HepG2 (cell line): ENCODE results near the gene NDUFAF3. TPM values are rescaled to one million over a fixed set of nuclear protein-coding genes. Genes with fewer than 3 reads are reported as not detected.

Experiments
- ATF1 ChIP-seq: IDR thresholded peaks from 2 replicates; pipeline ENCODE4 v1.6.1; 2016; ENCODE audit warnings: mild to moderate bottlenecking, control low read depth
- BATF2 ChIP-seq: sonication (generic); formaldehyde crosslinking; IDR thresholded peaks from 2 replicates; pipeline ENCODE4 v1.8.0; 2022; ENCODE audit warnings: mild to moderate bottlenecking, missing genetic modification reagents, moderate library complexity
- CSRNP2 ChIP-seq: sonication (generic); formaldehyde crosslinking; conservative IDR thresholded peaks from 2 replicates; pipeline ENCODE4 v1.8.0; 2022; ENCODE audit warnings: low read depth, missing genetic modification reagents
- GPN1 ChIP-seq: sonication (generic); formaldehyde crosslinking; IDR thresholded peaks from 2 replicates; pipeline ENCODE4 v1.5.1; 2020; ENCODE audit warnings: missing genetic modification reagents, borderline replicate concordance
- GZF1 ChIP-seq: sonication (generic); formaldehyde crosslinking; IDR thresholded peaks from 2 replicates; pipeline ENCODE4 v1.5.1; 2020; ENCODE audit warnings: mild to moderate bottlenecking, missing genetic modification reagents
- IKZF4 ChIP-seq: sonication (generic); formaldehyde crosslinking; IDR thresholded peaks from 2 replicates; pipeline ENCODE4 v1.5.1; 2020; ENCODE audit warnings: borderline replicate concordance, mild to moderate bottlenecking, low read depth, missing genetic modification reagents; ENCODE audit errors: not compliant biosample characterization
- IRF2 ChIP-seq: IDR thresholded peaks from 2 replicates; pipeline ENCODE4 v1.6.1; 2018; ENCODE audit warnings: missing genetic modification reagents, missing compliant biosample characterization
- KAT2B ChIP-seq: fragments of 150-350 bp; IDR thresholded peaks from 2 replicates; pipeline ENCODE4 v1.6.1; 2014; ENCODE audit warnings: low read depth, low read length, borderline replicate concordance
- MLLT10 ChIP-seq: sonication (generic); formaldehyde crosslinking; IDR thresholded peaks from 2 replicates; pipeline ENCODE4 v1.4.0; 2020; ENCODE audit warnings: missing genetic modification reagents
- NFE2 ChIP-seq: sonication (generic); formaldehyde crosslinking; IDR thresholded peaks from 2 replicates; pipeline ENCODE4 v1.4.0; 2020; ENCODE audit warnings: missing genetic modification reagents
- NFIC ChIP-seq: IDR thresholded peaks from 2 replicates; pipeline ENCODE4 v1.6.1; 2012; ENCODE audit warnings: mild to moderate bottlenecking, low read length, inconsistent platforms
- PAWR ChIP-seq: sonication (generic); formaldehyde crosslinking; IDR thresholded peaks from 2 replicates; pipeline ENCODE4 v1.4.0; 2020; ENCODE audit warnings: missing genetic modification reagents, mild to moderate bottlenecking, borderline replicate concordance
- PHF21A ChIP-seq: sonication (generic); formaldehyde crosslinking; IDR thresholded peaks from 2 replicates; pipeline ENCODE4 v1.5.0; 2020; ENCODE audit warnings: mild to moderate bottlenecking, missing genetic modification reagents
- PPARG ChIP-seq: conservative IDR thresholded peaks from 2 replicates; pipeline ENCODE4 v1.6.1; 2016; ENCODE audit warnings: missing biosample characterization, missing genetic modification reagents
- SAP130 ChIP-seq: IDR thresholded peaks from 2 replicates; pipeline ENCODE4 v1.6.1; 2016; ENCODE audit warnings: low read depth
- SMARCE1 ChIP-seq: fragments of 450-650 bp; IDR thresholded peaks from 2 replicates; pipeline ENCODE4 v1.6.1; 2017; ENCODE audit warnings: borderline replicate concordance
- ZBTB20 ChIP-seq: sonication (generic); formaldehyde crosslinking; IDR thresholded peaks from 2 replicates; pipeline ENCODE4 v1.8.1; 2023; ENCODE audit warnings: missing genetic modification reagents, low read depth, mild to moderate bottlenecking, borderline replicate concordance
- ZNF207 ChIP-seq: fragments of 450-650 bp; IDR thresholded peaks from 2 replicates; pipeline ENCODE4 v1.6.1; 2016; ENCODE audit warnings: antibody characterized with exemption, borderline replicate concordance
- ZNF280D ChIP-seq: sonication (generic); formaldehyde crosslinking; IDR thresholded peaks from 2 replicates; pipeline ENCODE4 v1.5.1; 2020; ENCODE audit warnings: mild to moderate bottlenecking, missing genetic modification reagents
- ZNF296 ChIP-seq: sonication (generic); formaldehyde crosslinking; conservative IDR thresholded peaks from 2 replicates; pipeline ENCODE4 v1.5.0; 2020; ENCODE audit warnings: mild to moderate bottlenecking, missing genetic modification reagents
- ZNF564 ChIP-seq: sonication (generic); formaldehyde crosslinking; IDR thresholded peaks from 2 replicates; pipeline ENCODE4 v1.8.1; 2023; ENCODE audit warnings: mild to moderate bottlenecking, missing genetic modification reagents
- ZSCAN25 ChIP-seq: sonication (generic); formaldehyde crosslinking; IDR thresholded peaks from 2 replicates; pipeline ENCODE4 v1.8.0; 2022; ENCODE audit warnings: mild to moderate bottlenecking, missing genetic modification reagents
- polyA plus RNA-seq, 8 experiments: library from polyadenylated mRNA; depleted of rRNA in 3 of 8; stranded (reverse) in 7 of 8; unstranded in 1 of 8; fragments of >200 nt; fragmentation: Illumina TruSeq in 4 of 8; extraction: Trizol in 4 of 8; gene quantifications; 2 replicates each; pipeline versions ENCODE4 v1.2.1 to v1.2.3, GENCODE V29; 2011 to 2016; ENCODE audit warnings: low read depth in 4 of 8, missing spikeins in 1 of 8, mixed read lengths in 1 of 8; ENCODE audit not compliant: insufficient read depth in 1 of 8
- total RNA-seq, 5 experiments: library from RNA; depleted of rRNA; stranded (reverse); fragments of >200 nt; fragmentation: Illumina TruSeq; extraction: Trizol; gene quantifications; 2 replicates each; pipeline ENCODE4 v1.2.3, GENCODE V29; 2016; ENCODE audit warnings: low read depth in 1 of 5
- TF ChIP-seq, protein P1 (sequence below): sonication (generic); formaldehyde crosslinking; IDR thresholded peaks from 2 replicates; pipeline ENCODE4 v1.8.0; 2022; ENCODE audit warnings: missing genetic modification reagents, low read depth, mild to moderate bottlenecking, borderline replicate concordance
- TF ChIP-seq, protein P2 (sequence below): sonication (generic); formaldehyde crosslinking; IDR thresholded peaks from 2 replicates; pipeline ENCODE4 v1.5.1; 2020; ENCODE audit warnings: mild to moderate bottlenecking, missing genetic modification reagents, moderate library complexity

Gene NDUFAF3
- total and polyA plus RNA-seq, 2 of the 13 experiments (the other 11 are each of a cell fraction or from before 2014, with no cell fraction given): 39.0 to 50.0 TPM

GRCh38 chr3:49007068-49007770 is 14.7 kb upstream of the NDUFAF3 start, which contains the start of gene WDR6 (continued):
- TF ChIP-seq ZNF280D (CRISPR knock-in tag) (0 out of 2 replicates have a peak, but pooled peaks have one; percentile 57), KAT2B (no peak), NFIC (no peak; the same call in 1 of the 2 replicates), ZNF296 (CRISPR knock-in tag) (no peak), IKZF4 (peak; percentile 86), ZNF564 (CRISPR knock-in tag) (0 out of 2 replicates have a peak, but pooled peaks have one; percentile 65), PPARG (CRISPR knock-in tag) (peak; percentile 22; the same call in 1 of the 2 replicates), ZBTB20 (CRISPR knock-in tag) (peak; percentile 86; the same call in 1 of the 2 replicates), ZSCAN25 (peak; percentile 6; the same call in 1 of the 2 replicates), PHF21A (peak; percentile 81), GZF1 (CRISPR knock-in tag) (peak; percentile 66), NFE2 (no peak), SMARCE1 (no peak), CSRNP2 (CRISPR knock-in tag) (no peak), BATF2 (0 out of 2 replicates have a peak, but pooled peaks have one; percentile 5), MLLT10 (CRISPR knock-in tag) (no peak), GPN1 (CRISPR knock-in tag) (peak; percentile 27; the same call in 1 of the 2 replicates), SAP130 (CRISPR knock-in tag) (peak; percentile 80), ZNF207 (no peak), ATF1 (CRISPR knock-in tag) (peak; percentile 51; the same call in 1 of the 2 replicates), PAWR (CRISPR knock-in tag) (no peak), IRF2 (CRISPR knock-in tag) (no peak)
- TF ChIP-seq, protein P1, sequence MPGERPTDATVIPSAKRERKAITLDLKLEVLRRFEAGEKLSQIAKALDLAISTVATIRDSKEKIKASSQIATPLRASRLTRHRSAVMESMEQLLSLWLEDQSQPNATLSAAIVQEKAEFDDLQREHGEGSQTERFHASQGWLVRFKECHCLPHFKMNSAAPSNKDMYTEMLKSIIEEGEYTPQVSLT (CRISPR knock-in tag): no peak
- TF ChIP-seq, protein P2, sequence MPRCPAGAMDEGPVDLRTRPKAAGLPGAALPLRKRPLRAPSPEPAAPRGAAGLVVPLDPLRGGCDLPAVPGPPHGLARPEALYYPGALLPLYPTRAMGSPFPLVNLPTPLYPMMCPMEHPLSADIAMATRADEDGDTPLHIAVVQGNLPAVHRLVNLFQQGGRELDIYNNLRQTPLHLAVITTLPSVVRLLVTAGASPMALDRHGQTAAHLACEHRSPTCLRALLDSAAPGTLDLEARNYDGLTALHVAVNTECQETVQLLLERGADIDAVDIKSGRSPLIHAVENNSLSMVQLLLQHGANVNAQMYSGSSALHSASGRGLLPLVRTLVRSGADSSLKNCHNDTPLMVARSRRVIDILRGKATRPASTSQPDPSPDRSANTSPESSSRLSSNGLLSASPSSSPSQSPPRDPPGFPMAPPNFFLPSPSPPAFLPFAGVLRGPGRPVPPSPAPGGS (CRISPR knock-in tag): peak; percentile 84
